Neural cell (in vitro differentiated cells): ENCODE data around the gene IGF2BP3. TPM values are rescaled to one million over a fixed set of nuclear protein-coding genes. Genes with fewer than 3 reads are reported as not detected.

ENCODE experiments used
- H2AFZ ChIP-seq: fragments of 200-600, 300-800 bp; sonication (generic), shearing (Covaris generic); 2 replicates; pipeline ENCODE4 v1.6.0; 2014; ENCODE audit warnings: low read depth, mild to moderate bottlenecking, antibody characterized with exemption, low read length, moderate library complexity
- H3F3A ChIP-seq: fragments of 200-600 bp; shearing (Covaris generic); 2 replicates; pipeline ENCODE4 v1.6.1; 2016; ENCODE audit warnings: mild to moderate bottlenecking, moderate library complexity, mixed read lengths, antibody characterized with exemption, low read length; ENCODE audit not compliant: insufficient read depth, poor library complexity, severe bottlenecking
- H3K27ac ChIP-seq: fragments of 200-600, 300-800 bp; sonication (generic), shearing (Covaris generic); 2 replicates; pipeline ENCODE4 v1.5.1; 2014; ENCODE audit warnings: mild to moderate bottlenecking, low read length, moderate library complexity
- H3K27me3 ChIP-seq: fragments of 300-800, 200-600 bp; sonication (generic), shearing (Covaris generic); 2 replicates; pipeline ENCODE4 v1.6.0; 2014; ENCODE audit warnings: mild to moderate bottlenecking, low read depth, low read length, moderate library complexity; ENCODE audit not compliant: insufficient read depth
- H3K36me3 ChIP-seq: fragments of 300-800, 200-600 bp; sonication (generic), shearing (Covaris generic); 2 replicates; pipeline ENCODE4 v1.5.1; 2014; ENCODE audit warnings: mild to moderate bottlenecking, antibody characterized with exemption, low read length, moderate library complexity; ENCODE audit not compliant: insufficient read depth
- H3K4me2 ChIP-seq: fragments of 300-800, 200-600 bp; sonication (generic), shearing (Covaris generic); 2 replicates; pipeline ENCODE4 v1.6.0; 2014; ENCODE audit warnings: mild to moderate bottlenecking, low read length
- H3K4me3 ChIP-seq: fragments of 300-800, 200-600 bp; sonication (generic), shearing (Covaris generic); 2 replicates; pipeline ENCODE4 v1.5.1; 2014; ENCODE audit warnings: mild to moderate bottlenecking, low read length, moderate library complexity
- H3K79me2 ChIP-seq: fragments of 200-600 bp; shearing (Covaris generic); replicated peaks from 2 replicates; pipeline ENCODE4 v1.6.0; 2014; ENCODE audit warnings: mild to moderate bottlenecking, low read length, moderate library complexity; ENCODE audit not compliant: insufficient read depth
- H3K9ac ChIP-seq: fragments of 300-800, 200-600 bp; sonication (generic), shearing (Covaris generic); 2 replicates; pipeline ENCODE4 v1.6.1; 2016; ENCODE audit warnings: mild to moderate bottlenecking, low read length, mixed read lengths
- H3K9me2 ChIP-seq: fragments of 200-600 bp; shearing (Covaris generic); 2 replicates; pipeline ENCODE4 v1.6.1; 2016; ENCODE audit warnings: mild to moderate bottlenecking, low read length, mixed read lengths; ENCODE audit not compliant: insufficient read depth
- H3K9me3 ChIP-seq: fragments of 200-600, 300-800 bp; sonication (generic), shearing (Covaris generic); 2 replicates; pipeline ENCODE4 v1.6.1; 2016; ENCODE audit warnings: mild to moderate bottlenecking, mixed run types, low read length, moderate library complexity, mixed read lengths
- H4K20me1 ChIP-seq: fragments of 200-600 bp; shearing (Covaris generic); 2 replicates; pipeline ENCODE4 v1.6.1; 2016; ENCODE audit warnings: mild to moderate bottlenecking, mixed run types; ENCODE audit not compliant: insufficient read depth
- EP300 ChIP-seq: fragments of 450-650 bp; conservative IDR thresholded peaks from 2 replicates; pipeline ENCODE4 v1.6.1; 2014; ENCODE audit warnings: antibody characterized with exemption, mild to moderate bottlenecking, moderate library complexity; ENCODE audit not compliant: poor library complexity, severe bottlenecking
- EZH2 ChIP-seq: fragments of 200-600, 300-800 bp; shearing (Covaris generic), sonication (generic); IDR thresholded peaks from 2 replicates; pipeline ENCODE4 v1.6.1; 2014; ENCODE audit warnings: antibody characterized with exemption, low read length, borderline replicate concordance, mild to moderate bottlenecking; ENCODE audit not compliant: insufficient read depth, poor library complexity, severe bottlenecking
- MXI1 ChIP-seq: fragments of 450-650 bp; conservative IDR thresholded peaks from 2 replicates; pipeline ENCODE4 v1.6.1; 2014; ENCODE audit warnings: antibody characterized with exemption, mild to moderate bottlenecking; ENCODE audit not compliant: poor library complexity, severe bottlenecking
- POLR2AphosphoS5 ChIP-seq: IDR thresholded peaks from 2 replicates; pipeline ENCODE4 v1.6.1; 2012
- RAD21 ChIP-seq: fragments of 450-650 bp; conservative IDR thresholded peaks from 2 replicates; pipeline ENCODE4 v1.6.1; 2014; ENCODE audit warnings: antibody characterized with exemption, mild to moderate bottlenecking, moderate library complexity
- SMC3 ChIP-seq: fragments of 450-650 bp; conservative IDR thresholded peaks from 2 replicates; pipeline ENCODE4 v1.6.1; 2014; ENCODE audit warnings: antibody characterized with exemption, mild to moderate bottlenecking, moderate library complexity; ENCODE audit not compliant: poor library complexity
- TAF1 ChIP-seq: IDR thresholded peaks from 2 replicates; pipeline ENCODE4 v1.6.1; 2012; ENCODE audit warnings: low read depth
- polyA plus RNA-seq: library from polyadenylated mRNA; depleted of rRNA; stranded (reverse); fragments of >200 nt; gene quantifications from 2 replicates; pipeline ENCODE4 v1.2.3, GENCODE V29; 2014
- TF ChIP-seq, protein P1 (sequence below): IDR thresholded peaks from 2 replicates; pipeline ENCODE4 v1.6.1; 2012; ENCODE audit warnings: borderline replicate concordance
- TF ChIP-seq, protein P2 (sequence below): fragments of 450-650 bp; IDR thresholded peaks from 2 replicates; pipeline ENCODE4 v1.5.1; 2014; ENCODE audit warnings: antibody characterized with exemption, mild to moderate bottlenecking, moderate library complexity; ENCODE audit not compliant: poor library complexity, severe bottlenecking

The IGF2BP3 gene
- polyA plus RNA-seq, 1 donor from 2014 or later, result 29.6 TPM

DNA sequence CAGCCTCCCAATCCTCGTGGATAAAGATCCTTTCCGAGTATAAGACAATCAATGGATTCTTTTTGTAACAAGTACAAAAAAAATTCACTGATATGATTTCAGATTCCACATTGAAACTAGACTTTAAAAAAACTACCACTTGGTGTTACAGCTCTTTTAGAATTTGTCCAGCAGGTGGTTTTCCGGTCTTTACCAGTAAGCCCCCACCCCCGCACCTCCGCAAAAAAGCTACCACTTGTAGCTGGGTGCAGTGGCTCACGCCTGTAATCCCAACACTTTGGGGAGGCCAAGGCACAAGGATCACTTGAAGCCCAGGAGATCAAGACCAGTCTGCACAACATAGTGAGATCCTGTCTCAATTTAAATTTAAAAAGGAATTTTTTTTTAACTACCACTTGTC is 19.8 kb downstream of the IGF2BP3 start:
- H3K9ac ChIP-seq, result no peak overlapping the region
- TF ChIP-seq EZH2 (no peak), TAF1 (no peak), RAD21 (no peak), EP300 (no peak), POLR2AphosphoS5 (no peak), SMC3 (no peak), MXI1 (no peak)
- TF ChIP-seq, protein P1, sequence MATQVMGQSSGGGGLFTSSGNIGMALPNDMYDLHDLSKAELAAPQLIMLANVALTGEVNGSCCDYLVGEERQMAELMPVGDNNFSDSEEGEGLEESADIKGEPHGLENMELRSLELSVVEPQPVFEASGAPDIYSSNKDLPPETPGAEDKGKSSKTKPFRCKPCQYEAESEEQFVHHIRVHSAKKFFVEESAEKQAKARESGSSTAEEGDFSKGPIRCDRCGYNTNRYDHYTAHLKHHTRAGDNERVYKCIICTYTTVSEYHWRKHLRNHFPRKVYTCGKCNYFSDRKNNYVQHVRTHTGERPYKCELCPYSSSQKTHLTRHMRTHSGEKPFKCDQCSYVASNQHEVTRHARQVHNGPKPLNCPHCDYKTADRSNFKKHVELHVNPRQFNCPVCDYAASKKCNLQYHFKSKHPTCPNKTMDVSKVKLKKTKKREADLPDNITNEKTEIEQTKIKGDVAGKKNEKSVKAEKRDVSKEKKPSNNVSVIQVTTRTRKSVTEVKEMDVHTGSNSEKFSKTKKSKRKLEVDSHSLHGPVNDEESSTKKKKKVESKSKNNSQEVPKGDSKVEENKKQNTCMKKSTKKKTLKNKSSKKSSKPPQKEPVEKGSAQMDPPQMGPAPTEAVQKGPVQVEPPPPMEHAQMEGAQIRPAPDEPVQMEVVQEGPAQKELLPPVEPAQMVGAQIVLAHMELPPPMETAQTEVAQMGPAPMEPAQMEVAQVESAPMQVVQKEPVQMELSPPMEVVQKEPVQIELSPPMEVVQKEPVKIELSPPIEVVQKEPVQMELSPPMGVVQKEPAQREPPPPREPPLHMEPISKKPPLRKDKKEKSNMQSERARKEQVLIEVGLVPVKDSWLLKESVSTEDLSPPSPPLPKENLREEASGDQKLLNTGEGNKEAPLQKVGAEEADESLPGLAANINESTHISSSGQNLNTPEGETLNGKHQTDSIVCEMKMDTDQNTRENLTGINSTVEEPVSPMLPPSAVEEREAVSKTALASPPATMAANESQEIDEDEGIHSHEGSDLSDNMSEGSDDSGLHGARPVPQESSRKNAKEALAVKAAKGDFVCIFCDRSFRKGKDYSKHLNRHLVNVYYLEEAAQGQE, result no peak
- TF ChIP-seq, protein P2, sequence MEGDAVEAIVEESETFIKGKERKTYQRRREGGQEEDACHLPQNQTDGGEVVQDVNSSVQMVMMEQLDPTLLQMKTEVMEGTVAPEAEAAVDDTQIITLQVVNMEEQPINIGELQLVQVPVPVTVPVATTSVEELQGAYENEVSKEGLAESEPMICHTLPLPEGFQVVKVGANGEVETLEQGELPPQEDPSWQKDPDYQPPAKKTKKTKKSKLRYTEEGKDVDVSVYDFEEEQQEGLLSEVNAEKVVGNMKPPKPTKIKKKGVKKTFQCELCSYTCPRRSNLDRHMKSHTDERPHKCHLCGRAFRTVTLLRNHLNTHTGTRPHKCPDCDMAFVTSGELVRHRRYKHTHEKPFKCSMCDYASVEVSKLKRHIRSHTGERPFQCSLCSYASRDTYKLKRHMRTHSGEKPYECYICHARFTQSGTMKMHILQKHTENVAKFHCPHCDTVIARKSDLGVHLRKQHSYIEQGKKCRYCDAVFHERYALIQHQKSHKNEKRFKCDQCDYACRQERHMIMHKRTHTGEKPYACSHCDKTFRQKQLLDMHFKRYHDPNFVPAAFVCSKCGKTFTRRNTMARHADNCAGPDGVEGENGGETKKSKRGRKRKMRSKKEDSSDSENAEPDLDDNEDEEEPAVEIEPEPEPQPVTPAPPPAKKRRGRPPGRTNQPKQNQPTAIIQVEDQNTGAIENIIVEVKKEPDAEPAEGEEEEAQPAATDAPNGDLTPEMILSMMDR, result no peak

DNA sequence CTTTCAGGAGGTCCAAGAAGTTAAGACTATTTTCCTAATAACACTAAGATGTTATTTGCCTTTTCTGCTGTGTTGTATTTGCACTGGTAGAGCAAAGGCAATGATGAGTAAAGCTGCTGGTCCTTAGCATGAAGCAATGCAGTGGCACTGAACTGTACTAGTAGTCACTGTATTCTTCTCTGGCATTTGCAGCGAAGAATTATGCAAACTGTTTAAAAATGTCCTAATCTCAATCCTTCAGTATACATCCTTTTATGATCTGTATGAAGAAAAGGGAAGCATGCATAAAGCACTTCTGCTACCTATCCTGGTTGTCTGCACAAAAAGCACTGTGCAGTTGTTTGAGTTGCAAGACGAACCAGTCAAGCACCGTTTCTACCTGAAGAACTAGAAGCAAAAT is 20.4 kb downstream of the IGF2BP3 start:
- no peak overlapping the region for H3K4me2 ChIP-seq
- no peaks in the 10 kb centered on the region for H3K27me3 ChIP-seq
- H3K9ac ChIP-seq, result no peak overlapping the region
- no peaks in the 10 kb centered on the region for H4K20me1 ChIP-seq
- TF ChIP-seq, protein P2, result no peak
- TF ChIP-seq, protein P1, result no peak
- TF ChIP-seq RAD21 (no peak), POLR2AphosphoS5 (no peak), EP300 (no peak), MXI1 (no peak), SMC3 (no peak), EZH2 (no peak), TAF1 (no peak)
- no peaks in the 10 kb centered on the region for H3K9me3 ChIP-seq
- no peak overlapping the region for H2AFZ ChIP-seq
- H3K36me3 ChIP-seq, result no peaks in the 10 kb centered on the region
- peaks cover 93% of the 10 kb centered on the region for H3K79me2 ChIP-seq
- H3F3A ChIP-seq, result no peaks in the 10 kb centered on the region
- no peaks in the 10 kb centered on the region for H3K9me2 ChIP-seq
- no peak overlapping the region for H3K4me3 ChIP-seq
- no peak overlapping the region for H3K27ac ChIP-seq

More for the DNA sequence above, 19.8 kb downstream of the IGF2BP3 start:
- Histone ChIP-seq H4K20me1 (no peaks in the 10 kb centered on the region), H3K4me2 (no peak overlapping the region), H3K4me3 (no peak overlapping the region), H3K36me3 (no peaks in the 10 kb centered on the region), H3K9me2 (no peaks in the 10 kb centered on the region), H3F3A (no peaks in the 10 kb centered on the region), H3K27ac (no peak overlapping the region), H3K9me3 (no peaks in the 10 kb centered on the region), H3K79me2 (peaks cover 93% of the 10 kb centered on the region), H2AFZ (no peak overlapping the region), H3K27me3 (no peaks in the 10 kb centered on the region)
